Adrenal gland (tissue), 5 donors: ENCODE measurements around the gene COMT.

Source experiments
- POLR2A ChIP-seq, 2 donors: fragments of 450-650 bp; IDR thresholded peaks; one replicate each; pipeline ENCODE4 v1.6.1; 2017; ENCODE audit warnings: antibody characterized with exemption in 2 of 2, mild to moderate bottlenecking in 2 of 2, moderate library complexity in 1 of 2
- TF ChIP-seq, protein P1 (sequence below), 6 experiments: fragments of 450-650 bp in 4 of 6; fragments of 200-600 bp in 2 of 6; sonication (generic) in 1 of 6; IDR thresholded peaks; 1 replicate in 5 of 6; 2 replicates in 1 of 6; pipeline versions ENCODE4 v1.5.1 to v1.8.0; 2016 to 2021; ENCODE audit warnings: antibody characterized with exemption in 6 of 6, mild to moderate bottlenecking in 2 of 6, moderate library complexity in 1 of 6
- donor health status: DM: no; HTN: no; CAD: no.

DNA sequence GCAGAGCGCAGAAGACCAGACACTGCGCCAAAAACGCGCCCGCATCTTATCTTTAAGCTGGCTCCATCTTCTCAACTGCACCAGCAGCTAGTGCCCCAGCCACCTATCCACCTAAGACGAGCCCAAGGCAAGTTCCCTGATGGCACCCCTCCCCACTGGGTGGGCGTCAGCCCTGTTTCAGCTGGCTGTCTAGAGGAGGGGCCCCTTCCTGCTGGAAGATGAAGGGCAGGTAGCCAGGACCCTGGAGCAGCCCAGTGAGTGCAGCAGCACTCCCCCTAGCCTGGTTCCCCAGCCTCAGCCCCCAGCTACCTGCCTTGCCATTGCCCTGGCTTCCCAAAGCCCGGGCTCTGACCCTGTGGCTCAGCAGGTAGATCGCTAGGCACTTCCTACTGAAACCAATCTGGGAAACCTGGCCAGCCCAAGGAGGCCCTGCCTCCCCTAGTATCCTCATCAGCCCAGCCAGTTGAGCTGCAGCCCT is 46.8 kb downstream of the COMT start:
- TF ChIP-seq POLR2A (IDR thresholded peaks at IDR 0.05) = no peak
- TF ChIP-seq, protein P1, sequence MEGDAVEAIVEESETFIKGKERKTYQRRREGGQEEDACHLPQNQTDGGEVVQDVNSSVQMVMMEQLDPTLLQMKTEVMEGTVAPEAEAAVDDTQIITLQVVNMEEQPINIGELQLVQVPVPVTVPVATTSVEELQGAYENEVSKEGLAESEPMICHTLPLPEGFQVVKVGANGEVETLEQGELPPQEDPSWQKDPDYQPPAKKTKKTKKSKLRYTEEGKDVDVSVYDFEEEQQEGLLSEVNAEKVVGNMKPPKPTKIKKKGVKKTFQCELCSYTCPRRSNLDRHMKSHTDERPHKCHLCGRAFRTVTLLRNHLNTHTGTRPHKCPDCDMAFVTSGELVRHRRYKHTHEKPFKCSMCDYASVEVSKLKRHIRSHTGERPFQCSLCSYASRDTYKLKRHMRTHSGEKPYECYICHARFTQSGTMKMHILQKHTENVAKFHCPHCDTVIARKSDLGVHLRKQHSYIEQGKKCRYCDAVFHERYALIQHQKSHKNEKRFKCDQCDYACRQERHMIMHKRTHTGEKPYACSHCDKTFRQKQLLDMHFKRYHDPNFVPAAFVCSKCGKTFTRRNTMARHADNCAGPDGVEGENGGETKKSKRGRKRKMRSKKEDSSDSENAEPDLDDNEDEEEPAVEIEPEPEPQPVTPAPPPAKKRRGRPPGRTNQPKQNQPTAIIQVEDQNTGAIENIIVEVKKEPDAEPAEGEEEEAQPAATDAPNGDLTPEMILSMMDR (IDR thresholded peaks at IDR 0.05) = no peak
